Heart left ventricle (tissue), 13 donors: ENCODE measurements around the gene TNNT1.

ENCODE experiments used
- POLR2A ChIP-seq, 2 donors: fragments of 450-650 bp; IDR thresholded peaks; one replicate each; pipeline ENCODE4 v1.6.1; 2017; ENCODE audit warnings: antibody characterized with exemption in 2 of 2, mild to moderate bottlenecking in 2 of 2, moderate library complexity in 2 of 2
- TF ChIP-seq, protein P1 (sequence below), 12 donors: fragments of 200-600 bp; sonication (generic) in 4 of 12; IDR thresholded peaks; one replicate each; pipeline versions ENCODE4 v1.5.0 to v1.8.0; 2018 to 2022; ENCODE audit warnings: antibody characterized with exemption in 12 of 12, mild to moderate bottlenecking in 5 of 12
- donor health status: ischemic (EF 13 %, LVEDD 7.1; RV severe dilation, severe dysfunction).
- donor health status: DM: no; HTN: yes; CAD: no.
- donor health status: DM: no; HTN: no; CAD: no.
- donor health status: ischemic (EF 25% LVEDD 6.9; RV normal size, moderate dysfunction).
- donor health status: ischemic (EF 25% LVEDD 5.7; RV mildly dilated, moderate dysfunction).
- donor health status: ischemic (EF 35%, LVEDD 5.7; RV mildly dilated, moderate dysfunction).
- donor health status: nonischemic (EF 11% LVEDD 7.7; RV severe dilation, severe dysfunction).
- donor health status: DM: yes; HTN: yes; CAD: no.
- donor health status: PGD.
- donor health status: ischemic (EF 29% LVEDD 5.4; RV normal size, mild dysfunction).
- donor health status: nonischemic (EF 23%, LVEDD 6.1; RV moderate dilation, normal function).

DNA sequence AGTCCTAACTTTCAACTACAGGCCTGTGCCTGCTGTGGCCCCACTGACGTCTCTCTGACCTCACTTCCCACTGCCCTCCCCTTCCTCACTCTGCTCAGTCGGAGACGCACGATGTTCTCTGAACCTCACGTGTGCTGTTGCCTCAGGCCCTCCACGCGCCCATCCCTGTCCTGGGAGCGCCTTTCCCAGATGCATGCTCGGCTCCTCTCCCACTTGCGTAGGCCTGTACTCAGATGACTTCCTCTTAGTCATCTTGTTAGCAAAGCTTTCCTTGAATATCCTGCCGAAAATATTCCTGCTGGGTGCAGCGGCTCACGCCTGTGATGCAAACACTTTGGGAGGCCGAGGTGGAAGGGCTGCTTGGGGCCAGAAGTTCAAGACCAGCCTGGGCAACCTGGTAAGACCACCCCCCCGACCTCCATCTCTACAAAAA is 40.4 kb upstream of the TNNT1 start:
- TF ChIP-seq, protein P1, sequence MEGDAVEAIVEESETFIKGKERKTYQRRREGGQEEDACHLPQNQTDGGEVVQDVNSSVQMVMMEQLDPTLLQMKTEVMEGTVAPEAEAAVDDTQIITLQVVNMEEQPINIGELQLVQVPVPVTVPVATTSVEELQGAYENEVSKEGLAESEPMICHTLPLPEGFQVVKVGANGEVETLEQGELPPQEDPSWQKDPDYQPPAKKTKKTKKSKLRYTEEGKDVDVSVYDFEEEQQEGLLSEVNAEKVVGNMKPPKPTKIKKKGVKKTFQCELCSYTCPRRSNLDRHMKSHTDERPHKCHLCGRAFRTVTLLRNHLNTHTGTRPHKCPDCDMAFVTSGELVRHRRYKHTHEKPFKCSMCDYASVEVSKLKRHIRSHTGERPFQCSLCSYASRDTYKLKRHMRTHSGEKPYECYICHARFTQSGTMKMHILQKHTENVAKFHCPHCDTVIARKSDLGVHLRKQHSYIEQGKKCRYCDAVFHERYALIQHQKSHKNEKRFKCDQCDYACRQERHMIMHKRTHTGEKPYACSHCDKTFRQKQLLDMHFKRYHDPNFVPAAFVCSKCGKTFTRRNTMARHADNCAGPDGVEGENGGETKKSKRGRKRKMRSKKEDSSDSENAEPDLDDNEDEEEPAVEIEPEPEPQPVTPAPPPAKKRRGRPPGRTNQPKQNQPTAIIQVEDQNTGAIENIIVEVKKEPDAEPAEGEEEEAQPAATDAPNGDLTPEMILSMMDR (IDR thresholded peaks at IDR 0.05): no peak
- no peak for TF ChIP-seq POLR2A (IDR thresholded peaks at IDR 0.05)
